ENCODE results near the gene CENPP.
A peak's percentile ranks its signal among the peaks of the same experiment; 100 is the strongest.

The CENPP gene

GRCh38 chr9:92666912-92667532, 341.3 kb downstream of the CENPP start:
- Histone ChIP-seq H3K36me3 (ENCODE audit: control insufficient read depth, insufficient read depth, low read length) (peaks cover 19% of the 10 kb centered on the region), H3K27ac (ENCODE audit: low read depth, low read length, severe bottlenecking) (no peak overlapping the region), H3K9me3 (ENCODE audit: control insufficient read depth, low read length) (no peaks in the 10 kb centered on the region), H3K4me3 (ENCODE audit: extremely low read depth, insufficient read depth, low read length, poor library complexity, severe bottlenecking) (no peak overlapping the region), H3K4me1 (ENCODE audit: control insufficient read depth, insufficient read depth, low read length, poor library complexity, severe bottlenecking) (peaks cover 5% of the 10 kb centered on the region)
- WGBS, 2 experiments (ENCODE audit: insufficient coverage in 2 of 2): 92 to 93% methylated on average over 3 to 8 of the region's 8 CpGs

- 37 to 83% methylated on average over 3 to 11 of the region's 14 CpGs for WGBS, 2 experiments (ENCODE audit: insufficient coverage in 2 of 2)
- H3K4me3 ChIP-seq (ENCODE audit: extremely low read depth, insufficient read depth, low read length, poor library complexity, severe bottlenecking): peak overlapping the region; percentile 96
- H3K36me3 ChIP-seq (ENCODE audit: control insufficient read depth, insufficient read depth, low read length): peaks cover 21% of the 10 kb centered on the region
- peak overlapping the region; percentile 90 for H3K27ac ChIP-seq (ENCODE audit: low read depth, low read length, severe bottlenecking)
- peaks cover 5% of the 10 kb centered on the region for H3K4me1 ChIP-seq (ENCODE audit: control insufficient read depth, insufficient read depth, low read length, poor library complexity, severe bottlenecking)
- no peaks in the 10 kb centered on the region for H3K9me3 ChIP-seq (ENCODE audit: control insufficient read depth, low read length)
Observed at GRCh38 chr9:92668746-92669526, 343.2 kb downstream of the CENPP start.

- Histone ChIP-seq H3K4me1 (ENCODE audit: control insufficient read depth, insufficient read depth, low read length, poor library complexity, severe bottlenecking) (peaks cover 4% of the 10 kb centered on the region), H3K27ac (ENCODE audit: low read depth, low read length, severe bottlenecking) (peak overlapping the region; percentile 90), H3K4me3 (ENCODE audit: extremely low read depth, insufficient read depth, low read length, poor library complexity, severe bottlenecking) (peak overlapping the region; percentile 96), H3K36me3 (ENCODE audit: control insufficient read depth, insufficient read depth, low read length) (peaks cover 21% of the 10 kb centered on the region), H3K9me3 (ENCODE audit: control insufficient read depth, low read length) (no peaks in the 10 kb centered on the region)
- WGBS, 2 experiments (ENCODE audit: insufficient coverage in 2 of 2): 0 to 1% methylated on average over 13 to 19 of the region's 29 CpGs
Observed at GRCh38 chr9:92669527-92669889, 343.8 kb downstream of the CENPP start.
